ENCODE measurements around the gene VWA5B2. TPM values are rescaled to one million over a fixed set of nuclear protein-coding genes. Genes with fewer than 3 reads are reported as not detected.

VWA5B2 gene
- total RNA-seq, 1 experiment from 2014 or later = 10.6 TPM

GRCh38 chr3:184259878-184260723 is 30.7 kb downstream of the VWA5B2 start:
- no peaks in the 10 kb centered on the region; a peak in 1 of 4 replicates for H3K36me3 ChIP-seq (ENCODE audit: control insufficient read depth in 1 of 2, insufficient read depth in 2 of 2, low read length in 2 of 2)
- H3K79me2 ChIP-seq (ENCODE audit: insufficient read depth, low read length) = no peaks in the 10 kb centered on the region
- peak overlapping the region in 1 of 2 experiments; percentile 32; a peak in 1 of 4 replicates for H3K4me3 ChIP-seq (replicated peaks in 1 of 2; ENCODE audit: low read depth in 1 of 2, low read length in 2 of 2)
- no peak for ATAC-seq
- H3K4me2 ChIP-seq (ENCODE audit: low read length) = peak overlapping the region; percentile 73
- no peaks in the 10 kb centered on the region for H3K27me3 ChIP-seq (ENCODE audit: insufficient read depth, low read length)
- H4K20me1 ChIP-seq (ENCODE audit: insufficient read depth) = no peaks in the 10 kb centered on the region
- H3K9ac ChIP-seq (ENCODE audit: low read length) = no peak overlapping the region
- ChIA-PET CTCF (no interaction called here), RAD21 (ENCODE audit: low non-redundant PET in 1 of 2, low total read pairs in 2 of 2, uncharacterized antibody in 2 of 2, unreplicated experiment in 2 of 2) (no interaction called here), POLR2A (no interaction called here)
- intact Hi-C loops (cut with micrococcal nuclease) = no loop called here
- no peak for DNase-seq (ENCODE audit: low read depth, low spot score)
- no peaks in the 10 kb centered on the region for H3K9me3 ChIP-seq (ENCODE audit: control insufficient read depth in 1 of 2, insufficient read depth in 1 of 2, low read depth in 1 of 2, low read length in 2 of 2)
- no peak overlapping the region for H2AFZ ChIP-seq (ENCODE audit: low read depth, low read length, poor library complexity, severe bottlenecking)
- H3K4me1 ChIP-seq (ENCODE audit: control insufficient read depth in 1 of 2, insufficient read depth in 2 of 2, low read length in 2 of 2) = peaks cover 3 to 24% of the 10 kb centered on the region in 2 experiments; a peak in 3 of 4 replicates
- no peaks in the 10 kb centered on the region for H3K9me2 ChIP-seq (ENCODE audit: insufficient read depth)
- BruUV-seq (replicated peaks) = no TSS peak
- no peak overlapping the region; the same call in 1 of the 2 replicates for H3K27ac ChIP-seq (ENCODE audit: low read depth, low read length)
- peak; percentile 51 for TF ChIP-seq REST (IDR thresholded peaks at IDR 0.05; ENCODE audit: low read depth)
- TF ChIP-seq YY1 (IDR thresholded peaks at IDR 0.05; ENCODE audit: extremely low read depth, insufficient replicate concordance, low read depth, low read length) = no peak
